HG03066 (cell line): Measurements from ENCODE around the gene CCDC102B.

Source experiments
- ATAC-seq: cut with Tn5 transposase; IDR thresholded peaks from one replicate; pipeline ENCODE4 v1.9.1; 2021; ENCODE audit warnings: low read depth; ENCODE audit not compliant: unreplicated experiment

CCDC102B gene

DNA sequence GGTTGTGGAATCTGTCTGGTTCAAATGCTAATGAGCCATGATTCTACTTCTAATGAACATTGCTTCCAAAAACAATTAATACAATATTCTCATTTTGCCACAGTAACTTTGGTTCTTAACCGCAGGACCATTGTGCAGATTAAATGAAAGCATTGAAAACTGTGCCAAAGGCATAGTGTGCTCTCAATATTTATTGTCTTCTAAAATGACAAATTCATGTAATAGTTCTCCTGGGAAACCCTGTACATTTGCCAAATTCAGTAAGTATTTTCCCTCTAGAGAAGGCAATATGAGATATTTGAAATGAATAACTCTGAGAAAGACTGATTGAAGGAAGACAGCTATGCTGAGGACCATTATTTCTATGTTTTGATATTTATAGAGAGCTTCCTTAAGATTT is 246.3 kb downstream of the CCDC102B start:
- no peak for ATAC-seq

DNA sequence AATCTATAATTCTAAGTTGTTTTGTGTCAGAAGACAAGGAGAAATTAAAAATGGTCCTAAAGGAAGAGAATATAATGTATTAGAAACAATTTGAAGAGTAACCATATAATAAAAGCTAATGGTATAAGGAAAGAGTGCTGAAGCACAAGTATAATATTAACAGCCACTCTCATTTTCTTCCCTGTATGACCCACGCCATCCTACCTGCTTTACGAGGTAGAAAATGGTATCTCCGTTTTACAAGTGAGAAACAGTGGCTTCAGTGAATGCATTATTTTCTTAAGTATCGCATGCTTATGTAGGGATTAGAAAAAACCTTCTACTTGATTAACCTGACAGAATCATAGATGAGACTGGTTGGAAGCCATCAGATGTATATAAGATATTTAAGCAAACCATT is 266.2 kb downstream of the CCDC102B start:
- ATAC-seq = no peak

DNA sequence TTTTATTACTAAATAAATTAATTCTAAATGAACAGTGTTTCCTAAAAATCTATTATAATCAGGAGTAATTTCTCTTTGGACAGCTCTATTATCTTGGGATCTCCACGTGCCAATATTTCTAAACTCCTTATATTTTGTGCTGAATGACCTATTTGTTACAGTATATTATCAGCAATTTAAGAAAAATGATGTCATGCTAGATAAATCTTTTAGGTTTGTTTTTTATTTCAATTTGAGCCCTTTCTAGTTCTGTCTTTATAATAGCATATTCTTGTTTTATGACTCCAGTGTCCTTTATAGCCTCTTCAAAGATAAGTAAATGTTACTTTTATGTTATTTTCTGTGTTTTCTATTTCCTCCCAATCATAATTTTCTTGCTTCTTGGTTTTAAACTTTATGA is 269.2 kb downstream of the CCDC102B start:
- no peak for ATAC-seq

DNA sequence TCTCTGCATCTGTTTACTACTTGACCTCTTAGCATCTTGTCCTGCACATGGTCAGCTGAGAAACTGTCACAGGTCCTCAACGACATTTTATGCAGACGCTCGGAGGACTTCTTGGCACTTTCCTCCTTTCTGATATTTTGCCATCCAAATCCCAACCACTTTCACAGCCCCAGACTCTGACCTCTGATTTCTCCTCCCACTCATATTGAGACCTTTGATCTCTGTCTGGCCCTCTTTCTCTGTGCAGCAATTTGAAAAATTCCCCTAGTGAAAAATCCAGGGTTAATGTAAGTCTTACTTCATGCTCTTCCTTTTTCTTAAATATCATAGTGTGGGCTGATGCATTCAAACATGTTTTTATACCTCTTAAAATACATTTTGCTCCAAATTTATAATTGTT is 273.8 kb downstream of the CCDC102B start:
- no peak for ATAC-seq

DNA sequence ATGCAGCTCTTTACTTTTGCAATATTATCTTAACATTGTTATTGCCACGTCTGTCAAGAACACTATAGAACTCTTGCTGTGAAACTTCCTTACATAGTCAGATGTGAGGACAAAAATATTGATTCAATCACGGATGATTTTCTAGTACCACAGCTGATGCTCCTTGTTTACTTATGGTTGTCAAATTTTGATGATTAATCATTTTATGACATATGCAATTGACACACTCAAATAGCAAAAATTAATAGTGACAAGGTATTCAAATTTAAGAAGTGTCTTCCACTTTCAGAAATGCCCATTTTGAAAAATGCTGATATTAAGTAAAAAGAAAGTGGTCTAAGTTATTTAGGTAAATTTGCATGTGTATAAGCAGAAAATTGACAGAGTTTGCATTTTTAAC is 284.0 kb downstream of the CCDC102B start:
- ATAC-seq = no peak

DNA sequence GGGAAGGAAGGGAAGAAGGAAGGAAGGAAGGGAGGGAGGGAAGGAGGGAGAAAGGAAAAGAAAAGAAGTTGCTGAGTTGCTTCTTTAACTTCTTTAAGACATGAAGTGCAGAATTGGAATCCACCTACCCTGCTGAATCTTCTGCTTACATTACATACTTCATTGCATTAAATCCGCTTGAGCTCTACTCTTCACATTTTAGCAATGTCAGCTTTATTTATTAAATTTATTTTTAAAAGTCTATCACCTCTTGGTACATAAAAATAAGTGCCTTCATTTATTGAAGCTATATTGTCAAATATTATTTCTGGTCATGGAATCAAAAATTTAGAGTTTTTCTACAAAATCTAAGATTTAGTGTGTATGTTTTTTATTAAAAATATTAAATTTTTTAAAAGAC is 284.6 kb downstream of the CCDC102B start:
- ATAC-seq = no peak

DNA sequence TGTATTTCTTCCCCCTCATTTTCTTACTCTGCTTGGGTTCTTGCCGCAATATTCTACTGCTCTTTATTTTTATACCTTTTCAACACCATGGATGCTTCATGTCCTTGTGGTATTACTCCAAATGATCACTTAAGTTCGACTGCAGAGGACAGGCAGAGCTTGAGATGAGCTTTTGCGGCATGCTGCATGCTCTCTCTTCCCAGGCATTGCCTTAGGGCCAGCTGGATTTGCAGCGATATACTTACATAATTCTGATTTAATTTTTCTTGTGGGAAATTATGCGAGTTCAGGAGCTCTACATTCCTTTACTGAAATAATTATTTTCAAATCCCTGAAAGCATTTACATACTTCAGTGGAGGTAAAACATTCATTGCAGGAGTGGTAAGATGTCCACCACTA is 288.1 kb downstream of the CCDC102B start:
- no peak for ATAC-seq

DNA sequence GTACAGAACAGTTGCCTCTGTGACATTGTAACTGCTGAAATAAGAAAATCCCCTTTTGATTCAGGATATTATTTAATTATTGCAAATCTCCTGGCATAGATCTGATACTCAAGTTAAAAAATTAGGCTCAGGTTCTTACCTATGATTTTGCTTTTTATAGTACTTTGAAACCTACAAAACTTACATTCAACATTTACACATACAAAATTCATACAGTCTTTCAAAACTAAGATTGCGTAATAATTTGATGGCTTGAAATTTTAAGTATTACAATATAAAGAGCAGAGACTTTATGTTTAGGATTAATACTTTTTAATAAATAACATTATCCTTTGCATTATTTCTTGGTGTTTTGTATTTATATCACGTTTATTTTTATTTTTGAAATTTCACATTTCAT is 291.1 kb downstream of the CCDC102B start:
- no peak for ATAC-seq

DNA sequence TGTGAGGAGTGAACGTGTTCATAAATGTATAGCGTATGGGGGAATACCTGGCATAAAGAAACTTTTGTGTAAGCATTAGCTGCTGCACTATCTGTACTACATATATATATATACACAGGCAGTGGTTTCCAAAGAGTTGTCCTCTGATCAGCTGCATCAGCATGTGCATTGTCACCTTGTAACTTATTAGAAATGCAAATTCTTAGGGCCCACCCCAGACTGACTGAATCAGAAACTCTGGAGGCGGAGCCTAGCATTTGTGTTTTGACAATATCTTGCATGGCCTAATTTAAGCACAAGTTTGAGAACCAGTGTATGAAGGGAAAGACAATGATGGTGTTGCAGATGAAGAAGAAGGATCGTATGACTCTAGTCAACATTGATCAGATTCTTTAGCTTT is 299.5 kb downstream of the CCDC102B start:
- no peak for ATAC-seq

DNA sequence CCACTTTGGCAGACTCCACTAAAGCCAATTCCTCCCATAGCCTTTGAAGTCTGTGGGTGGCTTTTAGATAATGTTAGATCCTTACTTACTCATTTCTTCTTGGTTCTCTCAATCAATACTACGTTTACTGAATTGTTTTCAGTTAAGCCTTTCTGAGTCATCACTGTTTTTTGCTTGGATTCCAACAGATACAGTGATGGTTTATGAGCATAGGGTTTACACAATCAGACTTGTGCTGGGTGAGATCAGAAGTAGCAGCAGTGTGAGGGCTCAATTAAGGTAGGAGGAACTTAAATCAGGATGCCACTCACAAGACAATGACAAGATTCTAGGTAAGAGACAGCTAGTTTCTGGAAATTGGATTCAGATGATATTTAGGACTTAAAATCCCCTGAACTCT is 305.1 kb downstream of the CCDC102B start:
- ATAC-seq = no peak
